B cell (primary cell): ENCODE data around the gene RNF103.

Experiments
- CTCF ChIP-seq: fragments of 200-600 bp; IDR thresholded peaks from one replicate; pipeline ENCODE4 v1.8.0; 2022; ENCODE audit warnings: antibody characterized with exemption, mild to moderate bottlenecking
- EZH2 ChIP-seq: IDR thresholded peaks from 2 replicates; pipeline ENCODE4 v1.6.1; 2012; ENCODE audit warnings: borderline replicate concordance, low read depth, mild to moderate bottlenecking, moderate library complexity, low read length; ENCODE audit not compliant: insufficient read depth, poor library complexity, severe bottlenecking

- TF ChIP-seq CTCF (no peak), EZH2 (no peak)
Observed at GRCh38 chr2:86628091-86628522, 4.4 kb upstream of the RNF103 start.
